Adipocyte (in vitro differentiated cells): ENCODE data around the gene GALNT10.
"Not testable (repeated sequence)": the region's sequence is repeated elsewhere in the genome, so short reads cannot be mapped to it uniquely, and the experiment has no call there.

Experiments used
- DNase-seq: peaks from one replicate; pipeline ENCODE4 v3.0.0-alpha.2; 2015; ENCODE audit warnings: low read depth
- H3K27me3 ChIP-seq: replicated peaks from 2 replicates; pipeline ENCODE4 v1.7.0; 2013; ENCODE audit warnings: mild to moderate bottlenecking, low read length, moderate library complexity; ENCODE audit not compliant: control insufficient read depth, insufficient read depth
- H3K36me3 ChIP-seq: 2 replicates; pipeline ENCODE4 v1.7.0; 2013; ENCODE audit warnings: low read length, mild to moderate bottlenecking, moderate library complexity; ENCODE audit not compliant: control insufficient read depth, insufficient read depth, severe bottlenecking
- H3K4me1 ChIP-seq: 2 replicates; pipeline ENCODE4 v1.7.0; 2013; ENCODE audit warnings: mild to moderate bottlenecking, low read length, moderate library complexity; ENCODE audit not compliant: control insufficient read depth, insufficient read depth
- H3K4me3 ChIP-seq: 2 replicates; pipeline ENCODE4 v1.7.0; 2013; ENCODE audit warnings: mild to moderate bottlenecking, low read length, moderate library complexity
- H3K9ac ChIP-seq: 2 replicates; pipeline ENCODE4 v1.7.0; 2013; ENCODE audit warnings: mild to moderate bottlenecking, low read length, moderate library complexity
- H3K9me3 ChIP-seq: 2 replicates; pipeline ENCODE4 v1.7.0; 2013; ENCODE audit warnings: mild to moderate bottlenecking, low read length, moderate library complexity; ENCODE audit not compliant: control insufficient read depth

The GALNT10 gene, protein sequence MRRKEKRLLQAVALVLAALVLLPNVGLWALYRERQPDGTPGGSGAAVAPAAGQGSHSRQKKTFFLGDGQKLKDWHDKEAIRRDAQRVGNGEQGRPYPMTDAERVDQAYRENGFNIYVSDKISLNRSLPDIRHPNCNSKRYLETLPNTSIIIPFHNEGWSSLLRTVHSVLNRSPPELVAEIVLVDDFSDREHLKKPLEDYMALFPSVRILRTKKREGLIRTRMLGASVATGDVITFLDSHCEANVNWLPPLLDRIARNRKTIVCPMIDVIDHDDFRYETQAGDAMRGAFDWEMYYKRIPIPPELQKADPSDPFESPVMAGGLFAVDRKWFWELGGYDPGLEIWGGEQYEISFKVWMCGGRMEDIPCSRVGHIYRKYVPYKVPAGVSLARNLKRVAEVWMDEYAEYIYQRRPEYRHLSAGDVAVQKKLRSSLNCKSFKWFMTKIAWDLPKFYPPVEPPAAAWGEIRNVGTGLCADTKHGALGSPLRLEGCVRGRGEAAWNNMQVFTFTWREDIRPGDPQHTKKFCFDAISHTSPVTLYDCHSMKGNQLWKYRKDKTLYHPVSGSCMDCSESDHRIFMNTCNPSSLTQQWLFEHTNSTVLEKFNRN

DNA sequence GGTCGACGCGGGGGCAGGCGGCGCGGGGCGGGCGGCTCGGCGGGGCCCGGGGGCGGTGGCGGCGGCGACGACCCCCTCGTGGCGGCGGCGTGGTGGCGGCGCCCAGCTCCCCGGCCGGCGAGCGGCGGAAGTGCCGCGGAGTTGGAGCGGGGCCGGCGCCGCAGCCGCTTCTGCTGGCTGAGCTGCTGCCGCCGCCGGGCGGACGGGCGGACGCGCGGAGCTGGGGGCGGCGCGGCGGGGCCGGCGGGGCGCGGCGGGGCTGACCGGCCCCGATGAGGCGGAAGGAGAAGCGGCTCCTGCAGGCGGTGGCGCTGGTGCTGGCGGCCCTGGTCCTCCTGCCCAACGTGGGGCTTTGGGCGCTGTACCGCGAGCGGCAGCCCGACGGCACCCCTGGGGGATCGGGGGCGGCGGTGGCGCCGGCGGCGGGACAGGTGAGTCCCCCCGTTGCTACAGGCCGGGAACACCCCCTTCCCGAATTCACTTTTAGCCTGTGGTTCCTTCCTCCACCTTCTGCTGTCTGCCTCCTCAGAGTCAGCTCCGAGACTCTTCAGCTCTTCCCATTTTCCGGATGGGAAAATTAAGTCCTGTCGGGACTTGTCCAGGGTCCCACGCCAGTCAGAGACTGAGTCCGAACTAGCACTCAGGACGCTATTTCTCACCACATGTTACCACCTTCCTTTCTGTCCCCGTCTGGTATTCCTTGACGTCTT lies at the start of gene GALNT10:
GALNT10 (plus strand) TSS at position 139 of the 710 bp plus-strand sequence; CDS start at position 273, 134 bp downstream.
- peak within 1 kb of the TSS; percentile 89 for H3K4me3 ChIP-seq

DNA sequence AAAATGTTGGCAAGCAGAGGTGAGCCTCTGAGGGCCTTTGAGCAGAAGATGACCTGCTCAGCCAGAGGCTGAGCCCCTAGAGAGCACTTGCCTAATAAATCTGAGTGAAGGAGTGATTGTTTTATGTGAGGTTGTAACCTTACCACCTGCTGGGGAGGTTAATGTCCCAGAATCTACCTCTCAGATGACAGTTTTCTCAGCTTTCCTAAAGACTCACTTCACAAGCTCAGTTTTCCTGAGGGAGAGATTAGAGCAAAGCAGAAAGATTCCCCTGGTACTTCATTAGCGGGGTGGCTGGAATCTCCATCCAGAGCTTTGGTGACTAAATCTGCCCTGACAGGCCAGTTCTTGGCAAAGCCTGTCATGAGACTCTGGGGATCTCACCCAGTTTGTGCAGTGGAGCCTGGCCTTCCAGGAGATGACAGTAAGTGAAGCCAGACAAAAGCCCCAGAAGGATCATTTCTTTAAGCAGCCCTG lies 48.8 kb upstream of the GALNT10 start:
- Histone ChIP-seq H3K9ac (no peak overlapping the region), H3K9me3 (no peaks in the 10 kb centered on the region), H3K27me3 (peaks cover 27% of the 10 kb centered on the region), H3K4me3 (no peak overlapping the region), H3K4me1 (peaks cover 20% of the 10 kb centered on the region), H3K36me3 (no peaks in the 10 kb centered on the region)
- DNase-seq, result no peak

More for the DNA sequence above, at the start of gene GALNT10:
- peak; percentile 88 for DNase-seq
- peaks cover 5% of the 10 kb centered on the region for H3K36me3 ChIP-seq
- H3K27me3 ChIP-seq, result no peaks in the 10 kb centered on the region
- H3K9ac ChIP-seq, result peak within 1 kb of the TSS; percentile 87
- H3K4me1 ChIP-seq, result peaks cover 38% of the 10 kb centered on the region
- no peaks in the 10 kb centered on the region for H3K9me3 ChIP-seq

DNA sequence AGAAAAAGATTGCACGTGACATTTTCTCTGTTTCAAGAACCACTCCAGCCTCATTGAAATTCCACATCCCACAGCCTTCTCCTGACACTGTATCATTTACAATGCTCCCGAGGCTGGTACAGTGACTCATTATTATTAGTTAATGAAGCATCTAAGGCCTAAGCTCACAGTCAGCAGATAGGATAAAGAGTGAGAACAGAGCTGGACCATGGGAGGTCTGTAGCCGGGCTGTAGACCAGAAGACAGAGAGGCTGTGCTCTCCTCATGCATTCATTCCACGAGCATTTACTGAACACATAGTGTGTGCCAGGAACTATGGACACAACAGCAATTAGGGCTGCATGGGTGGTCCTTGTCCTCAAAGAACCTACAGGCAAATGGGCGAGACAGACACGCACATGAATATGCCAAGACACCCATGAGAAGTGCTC lies 47.3 kb upstream of the GALNT10 start:
- DNase-seq, result no peak
- Histone ChIP-seq H3K36me3 (no peaks in the 10 kb centered on the region), H3K9ac (no peak overlapping the region), H3K4me1 (peaks cover 20% of the 10 kb centered on the region), H3K9me3 (no peaks in the 10 kb centered on the region), H3K27me3 (peaks cover 27% of the 10 kb centered on the region), H3K4me3 (no peak overlapping the region)

DNA sequence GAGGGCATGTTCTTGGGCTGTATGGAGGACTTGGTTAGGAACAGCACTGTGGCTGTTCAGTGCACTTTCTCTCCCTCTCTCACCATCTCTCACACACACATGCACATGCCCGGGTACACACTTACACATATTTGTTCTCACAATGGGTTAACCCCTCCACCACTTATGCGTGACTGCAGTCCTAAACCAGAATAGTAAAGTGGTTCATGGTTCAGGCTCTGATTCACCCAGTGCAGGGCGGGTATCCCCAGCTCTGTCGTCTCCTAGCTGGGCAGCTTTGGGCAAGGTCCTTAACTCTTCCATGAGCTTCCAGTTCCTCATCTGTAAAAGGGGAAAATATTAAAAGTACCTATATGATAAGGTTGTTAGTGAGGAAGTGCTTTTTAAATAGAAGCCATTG lies 45.3 kb upstream of the GALNT10 start:
- H3K27me3 ChIP-seq, result peaks cover 20% of the 10 kb centered on the region
- H3K4me1 ChIP-seq, result peaks cover 13% of the 10 kb centered on the region
- no peak overlapping the region for H3K9ac ChIP-seq
- H3K9me3 ChIP-seq, result no peaks in the 10 kb centered on the region
- no peak for DNase-seq
- H3K4me3 ChIP-seq, result no peak overlapping the region
- no peaks in the 10 kb centered on the region for H3K36me3 ChIP-seq

DNA sequence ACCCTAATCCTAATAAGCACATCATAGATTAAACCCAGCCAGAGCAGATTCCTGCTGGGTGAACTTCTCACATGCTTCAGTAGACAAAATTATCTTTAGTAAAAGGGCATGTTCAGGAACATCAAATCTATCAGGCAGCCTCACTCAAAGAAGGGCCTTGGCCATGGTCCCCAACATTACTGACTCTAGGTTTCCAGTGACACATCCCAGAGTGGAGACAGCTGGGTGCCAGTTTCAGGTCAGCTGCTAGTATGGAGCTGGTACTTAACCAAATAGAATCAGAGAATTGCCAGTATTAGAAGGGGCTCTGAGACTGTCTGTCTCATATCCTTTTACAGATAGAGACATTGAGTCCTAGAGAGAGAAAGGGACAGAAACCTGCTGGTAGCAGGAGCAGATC lies 44.1 kb upstream of the GALNT10 start:
- Histone ChIP-seq H3K4me1 (peaks cover 9% of the 10 kb centered on the region), H3K36me3 (no peaks in the 10 kb centered on the region), H3K27me3 (peaks cover 15% of the 10 kb centered on the region), H3K4me3 (no peak overlapping the region), H3K9ac (no peak overlapping the region), H3K9me3 (no peaks in the 10 kb centered on the region)
- no peak for DNase-seq

DNA sequence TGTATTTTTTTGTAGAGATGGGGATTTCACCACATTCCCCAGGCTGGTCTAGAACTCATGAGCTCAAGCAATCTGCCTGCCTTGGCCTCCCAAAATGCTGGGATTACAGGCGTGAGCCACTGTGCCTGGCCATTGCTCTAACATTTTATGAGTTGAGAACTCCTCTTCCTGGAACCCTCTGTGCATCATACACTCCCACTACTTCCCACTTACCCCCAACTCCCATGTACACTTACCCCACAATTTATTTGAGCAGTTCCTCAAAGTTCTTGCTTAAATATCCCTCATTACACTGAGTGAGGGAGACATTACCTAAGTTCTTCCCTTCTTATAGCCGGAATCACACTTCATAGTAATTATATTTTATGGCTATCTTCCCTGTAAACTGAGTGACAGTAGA lies 42.9 kb upstream of the GALNT10 start:
- Histone ChIP-seq H3K9ac (no peak overlapping the region), H3K4me3 (no peak overlapping the region), H3K27me3 (peaks cover 15% of the 10 kb centered on the region), H3K36me3 (no peaks in the 10 kb centered on the region), H3K4me1 (no peaks in the 10 kb centered on the region), H3K9me3 (no peaks in the 10 kb centered on the region)
- DNase-seq, result no peak

DNA sequence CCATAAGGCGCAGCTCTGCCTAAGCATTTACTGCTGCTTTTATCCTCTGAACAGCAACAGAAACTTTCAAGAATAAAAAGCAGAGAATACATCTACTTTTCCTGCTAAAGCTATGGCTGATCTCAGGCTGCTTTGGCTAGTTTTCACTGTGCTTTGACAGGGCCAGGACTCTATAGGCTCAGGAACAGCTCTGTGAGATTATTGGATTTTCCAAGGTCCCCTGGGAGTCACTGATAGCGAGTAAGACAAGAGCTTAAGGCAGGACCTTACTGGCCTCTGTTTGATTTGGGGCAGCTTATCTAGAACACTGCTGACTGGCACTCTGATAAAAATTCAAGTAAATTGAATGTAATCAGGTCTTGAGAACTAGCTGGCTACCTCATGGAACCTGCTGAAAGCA lies 40.1 kb upstream of the GALNT10 start:
- not testable (repeated sequence) for H3K9ac ChIP-seq, H3K36me3 ChIP-seq, H3K27me3 ChIP-seq, DNase-seq, H3K4me3 ChIP-seq, H3K4me1 ChIP-seq, H3K9me3 ChIP-seq

DNA sequence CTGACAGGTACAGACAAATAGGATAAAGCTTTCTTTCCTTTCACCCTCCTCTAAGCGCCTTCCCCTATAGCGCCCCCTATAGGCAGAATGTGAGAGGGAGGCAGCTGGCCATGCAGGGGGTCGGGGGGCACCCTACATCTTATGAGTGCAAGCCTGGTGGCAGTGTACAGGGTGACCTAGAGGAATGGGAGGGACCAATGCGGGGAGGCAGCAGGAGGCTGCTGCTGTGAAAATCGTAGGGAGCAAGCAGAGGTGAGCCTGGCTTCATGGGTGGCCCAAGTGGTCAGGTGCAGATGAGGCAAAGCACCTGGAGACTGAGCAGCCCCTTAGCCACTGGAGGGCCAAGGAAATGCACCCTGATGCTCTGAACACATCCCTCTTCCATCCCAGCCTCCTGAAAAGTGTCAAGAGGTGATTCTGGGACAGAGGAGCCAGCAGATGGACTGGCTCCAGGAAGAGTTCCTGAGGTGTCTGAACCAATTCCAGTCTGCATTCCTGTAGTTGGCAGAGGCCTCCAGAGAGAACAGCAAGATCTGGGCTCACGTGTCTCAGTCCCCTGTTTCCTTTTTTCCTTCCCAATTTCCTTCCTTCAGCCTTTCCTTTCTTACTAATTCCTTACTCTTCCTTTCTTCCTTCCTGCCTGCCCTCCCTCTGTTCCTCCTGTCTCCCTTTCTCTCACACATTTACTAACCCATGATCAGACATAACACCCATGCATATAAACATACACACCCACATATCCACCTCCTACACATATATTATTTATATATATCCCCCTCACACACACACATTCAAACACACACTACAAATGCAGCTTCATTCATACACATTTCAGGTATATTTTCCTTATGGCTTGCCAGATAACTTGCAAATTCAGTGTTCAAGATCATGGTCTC lies 32.8 kb upstream of the GALNT10 start:
- Histone ChIP-seq H3K36me3 (no peaks in the 10 kb centered on the region), H3K9me3 (no peaks in the 10 kb centered on the region), H3K4me1 (peaks cover 6% of the 10 kb centered on the region), H3K27me3 (no peaks in the 10 kb centered on the region), H3K9ac (no peak overlapping the region), H3K4me3 (no peak overlapping the region)
- no peak for DNase-seq

DNA sequence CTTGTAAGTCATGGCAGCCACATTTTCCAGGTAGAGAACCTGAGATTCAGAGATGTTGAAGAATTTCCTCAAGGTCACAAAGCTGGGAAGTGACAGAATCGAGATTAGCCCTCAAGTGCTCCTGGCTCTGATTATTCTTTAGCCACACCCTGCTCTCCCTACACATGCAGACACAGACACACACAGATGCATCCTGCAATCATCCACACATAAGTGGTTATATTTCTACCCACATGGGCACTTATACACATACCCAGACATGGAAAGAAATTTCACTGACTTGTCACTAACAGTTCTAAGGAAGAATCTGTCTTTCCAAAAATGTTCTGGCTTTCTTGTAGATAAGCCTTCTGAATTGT lies 32.2 kb upstream of the GALNT10 start:
- H3K4me1 ChIP-seq, result peaks cover 7% of the 10 kb centered on the region
- H3K9me3 ChIP-seq, result no peaks in the 10 kb centered on the region
- H3K36me3 ChIP-seq, result no peaks in the 10 kb centered on the region
- DNase-seq, result no peak
- no peak overlapping the region for H3K4me3 ChIP-seq
- no peaks in the 10 kb centered on the region for H3K27me3 ChIP-seq
- H3K9ac ChIP-seq, result no peak overlapping the region

DNA sequence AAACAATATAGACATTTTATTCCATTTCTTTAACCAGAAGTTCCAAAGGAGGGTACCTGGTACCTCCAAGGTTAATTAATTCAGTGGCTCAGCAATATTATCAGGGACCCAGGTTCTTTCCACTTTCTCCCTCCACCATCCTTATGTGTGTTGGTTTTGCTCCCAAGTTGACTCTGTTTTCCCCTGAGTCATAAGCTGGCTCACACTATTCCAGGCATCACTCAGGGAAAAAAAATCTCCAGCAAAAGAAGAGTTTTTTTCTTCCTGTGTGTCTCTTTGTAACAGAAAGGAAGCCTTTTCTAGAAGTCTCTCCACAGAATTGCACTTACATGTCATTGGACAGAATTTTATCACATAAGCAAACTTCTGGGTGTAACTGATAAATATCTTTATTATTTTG lies 31.2 kb upstream of the GALNT10 start:
- peaks cover 6% of the 10 kb centered on the region for H3K27me3 ChIP-seq
- H3K4me1 ChIP-seq, result peaks cover 7% of the 10 kb centered on the region
- H3K9me3 ChIP-seq, result no peaks in the 10 kb centered on the region
- H3K4me3 ChIP-seq, result no peak overlapping the region
- H3K9ac ChIP-seq, result no peak overlapping the region
- DNase-seq, result peak; percentile 22
- H3K36me3 ChIP-seq, result no peaks in the 10 kb centered on the region
